Nephron progenitor cell (in vitro differentiated cells): ENCODE measurements around the gene TMEM201.

ENCODE experiments used
- DNase-seq: peaks from one replicate; pipeline ENCODE4 v3.0.0; 2021
- H3K27ac Mint-ChIP-seq: 2 replicates; pipeline ENCODE4 v1.8.0; 2021; ENCODE audit warnings: mild to moderate bottlenecking, moderate library complexity, mixed read lengths
- H3K27me3 Mint-ChIP-seq: 2 replicates; pipeline ENCODE4 v1.8.0; 2021; ENCODE audit warnings: mild to moderate bottlenecking, low read depth, mixed read lengths; ENCODE audit not compliant: poor library complexity
- H3K36me3 Mint-ChIP-seq: 2 replicates; pipeline ENCODE4 v1.8.0; 2021; ENCODE audit warnings: low read depth, mixed read lengths
- H3K4me1 Mint-ChIP-seq: 2 replicates; pipeline ENCODE4 v1.8.0; 2021; ENCODE audit warnings: mixed read lengths
- H3K4me3 Mint-ChIP-seq: 2 replicates; pipeline ENCODE4 v1.8.0; 2021; ENCODE audit warnings: mild to moderate bottlenecking, moderate library complexity, mixed read lengths
- H3K9me3 Mint-ChIP-seq: 2 replicates; pipeline ENCODE4 v1.8.0; 2021; ENCODE audit warnings: mild to moderate bottlenecking, moderate library complexity, mixed read lengths
- CTCF ChIP-seq: fragments of 200-600 bp; sonication (generic); IDR thresholded peaks from 2 replicates; pipeline ENCODE4 v1.5.0; 2021; ENCODE audit warnings: antibody characterized with exemption

Gene TMEM201

GRCh38 chr1:9596415-9597123, 7.9 kb downstream of the TMEM201 start:
- H3K27me3 Mint-ChIP-seq = no peaks in the 10 kb centered on the region
- no peak for TF ChIP-seq CTCF
- peaks cover 37% of the 10 kb centered on the region for H3K4me1 Mint-ChIP-seq
- H3K9me3 Mint-ChIP-seq = no peaks in the 10 kb centered on the region
- no peak overlapping the region for H3K4me3 Mint-ChIP-seq
- H3K27ac Mint-ChIP-seq = no peak overlapping the region
- DNase-seq = no peak
- peaks cover 11% of the 10 kb centered on the region for H3K36me3 Mint-ChIP-seq

GRCh38 chr1:9597361-9598315, 8.9 kb downstream of the TMEM201 start:
- no peak for TF ChIP-seq CTCF
- no peaks in the 10 kb centered on the region for H3K9me3 Mint-ChIP-seq
- H3K4me3 Mint-ChIP-seq = no peak overlapping the region
- no peak for DNase-seq
- peaks cover 26% of the 10 kb centered on the region for H3K4me1 Mint-ChIP-seq
- H3K36me3 Mint-ChIP-seq = peaks cover 11% of the 10 kb centered on the region
- H3K27ac Mint-ChIP-seq = no peak overlapping the region
- no peaks in the 10 kb centered on the region for H3K27me3 Mint-ChIP-seq

GRCh38 chr1:9598316-9598700, 9.6 kb downstream of the TMEM201 start:
- Mint-ChIP-seq H3K4me3 (no peak overlapping the region), H3K27ac (no peak overlapping the region), H3K9me3 (no peaks in the 10 kb centered on the region), H3K4me1 (peaks cover 19% of the 10 kb centered on the region), H3K36me3 (peaks cover 11% of the 10 kb centered on the region), H3K27me3 (no peaks in the 10 kb centered on the region)
- no peak for TF ChIP-seq CTCF
- DNase-seq = no peak

GRCh38 chr1:9599741-9600140, 11.0 kb downstream of the TMEM201 start:
- no peak for TF ChIP-seq CTCF
- Mint-ChIP-seq H3K36me3 (peaks cover 13% of the 10 kb centered on the region), H3K4me3 (no peak overlapping the region), H3K9me3 (no peaks in the 10 kb centered on the region), H3K27me3 (no peaks in the 10 kb centered on the region), H3K4me1 (peaks cover 14% of the 10 kb centered on the region), H3K27ac (no peak overlapping the region)
- no peak for DNase-seq

GRCh38 chr1:9600861-9601834, 12.4 kb downstream of the TMEM201 start:
- no peak for DNase-seq
- no peak for TF ChIP-seq CTCF
- no peaks in the 10 kb centered on the region for H3K27me3 Mint-ChIP-seq
- no peak overlapping the region for H3K4me3 Mint-ChIP-seq
- H3K27ac Mint-ChIP-seq = no peak overlapping the region
- no peaks in the 10 kb centered on the region for H3K9me3 Mint-ChIP-seq
- peaks cover 18% of the 10 kb centered on the region for H3K36me3 Mint-ChIP-seq
- peaks cover 7% of the 10 kb centered on the region for H3K4me1 Mint-ChIP-seq
